Smooth muscle cell (in vitro differentiated cells): ENCODE results near the gene METRNL. TPM values are rescaled to one million over a fixed set of nuclear protein-coding genes. Genes with fewer than 3 reads are reported as not detected.

Source experiments
- DNase-seq: peaks from one replicate; lab custom pipeline; 2025; ENCODE audit not compliant: unreplicated experiment; lab: John Stamatoyannopoulos, UW
- H2AFZ ChIP-seq: fragments of 200-600 bp; sonication (generic); 2 replicates; pipeline ENCODE4 v1.6.0; 2016; ENCODE audit warnings: antibody characterized with exemption, low read depth, mild to moderate bottlenecking
- H3F3A ChIP-seq: fragments of 200-600 bp; sonication (generic); 2 replicates; pipeline ENCODE4 v1.6.0; 2017; ENCODE audit warnings: antibody characterized with exemption, low read depth
- H3K27ac ChIP-seq: fragments of 200-600 bp; sonication (generic); 2 replicates; pipeline ENCODE4 v1.5.1; 2016; ENCODE audit warnings: low read depth, mild to moderate bottlenecking
- H3K27me3 ChIP-seq: fragments of 200-600 bp; sonication (generic); 2 replicates; pipeline ENCODE4 v1.6.1; 2016; ENCODE audit warnings: low read depth, mild to moderate bottlenecking
- H3K36me3 ChIP-seq: fragments of 200-600 bp; sonication (generic); 2 replicates; pipeline ENCODE4 v1.5.1; 2016; ENCODE audit warnings: low read depth
- H3K4me1 ChIP-seq: fragments of 200-600 bp; sonication (generic); 2 replicates; pipeline ENCODE4 v1.5.1; 2016; ENCODE audit warnings: low read depth
- H3K4me2 ChIP-seq: fragments of 200-600 bp; sonication (generic); 2 replicates; pipeline ENCODE4 v1.6.0; 2016; ENCODE audit warnings: mild to moderate bottlenecking
- H3K4me3 ChIP-seq: fragments of 200-600 bp; sonication (generic); 2 replicates; pipeline ENCODE4 v1.5.1; 2016; ENCODE audit warnings: mild to moderate bottlenecking
- H3K79me2 ChIP-seq: fragments of 200-600 bp; sonication (generic); 2 replicates; pipeline ENCODE4 v1.6.0; 2016; ENCODE audit warnings: low read depth, mild to moderate bottlenecking
- H3K9ac ChIP-seq: fragments of 200-600 bp; sonication (generic); 2 replicates; pipeline ENCODE4 v1.6.0; 2016; ENCODE audit warnings: low read depth
- H3K9me3 ChIP-seq: fragments of 200-600 bp; sonication (generic); replicated peaks from 2 replicates; pipeline ENCODE4 v1.5.1; 2016; ENCODE audit warnings: low read depth
- H4K20me1 ChIP-seq: fragments of 200-600 bp; sonication (generic); 2 replicates; pipeline ENCODE4 v1.6.0; 2016; ENCODE audit warnings: low read depth
- WGBS: methylation state at CpG from one replicate; pipeline ENCODE4 v1.1.7; 2016; ENCODE audit warnings: low lambda C conversion rate; 5-methylcytosine and 5-hydroxymethylcytosine counted together
- polyA plus RNA-seq: library from polyadenylated mRNA; unstranded; fragments of >200 nt; fragmentation: Nextera tagmentation; extraction: Ambion mirVana; gene quantifications from 2 replicates; pipeline ENCODE4 v1.2.1, GENCODE V29; 2016
- total RNA-seq: library from RNA; depleted of rRNA; stranded (reverse); fragments of >200 nt; gene quantifications from 2 replicates; pipeline ENCODE4 v1.2.3, GENCODE V29; 2014
- TF ChIP-seq, protein P1 (sequence below): fragments of 200-600 bp; sonication (generic); IDR thresholded peaks from 2 replicates; pipeline ENCODE4 v1.5.1; 2017; ENCODE audit warnings: borderline replicate concordance, mild to moderate bottlenecking, antibody characterized with exemption; ENCODE audit not compliant: insufficient read depth, poor library complexity, severe bottlenecking

The METRNL gene
- total and polyA plus RNA-seq, 2 experiments from 2014 or later, result 55.6 to 98.1 TPM

DNA sequence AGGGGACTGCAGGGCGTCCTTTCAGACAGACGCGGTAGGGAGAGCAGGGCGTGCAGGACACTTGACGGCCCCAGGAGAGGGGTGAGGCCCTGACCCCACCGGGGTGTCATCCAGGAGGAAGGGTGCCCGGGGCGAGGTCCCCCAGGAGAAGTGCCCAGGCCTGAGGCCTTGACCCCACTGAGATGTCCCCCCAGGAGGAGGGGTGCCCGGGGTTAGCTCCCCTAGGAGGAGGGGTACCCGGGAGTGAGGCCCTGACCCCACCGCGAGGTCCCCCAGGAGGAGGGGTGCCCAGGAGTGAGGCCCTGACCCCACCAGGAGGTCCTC, 27.2 kb upstream of the METRNL start:
- no peaks in the 10 kb centered on the region for H3K9me3 ChIP-seq
- peak overlapping the region; percentile 39 for H3K4me3 ChIP-seq
- H3F3A ChIP-seq, result peaks cover 15% of the 10 kb centered on the region
- 53% methylated on average over 9 of the region's 12 CpGs for WGBS
- H3K9ac ChIP-seq, result peak overlapping the region; percentile 47
- H3K4me1 ChIP-seq, result peaks cover 3% of the 10 kb centered on the region
- peak overlapping the region; percentile 41 for H2AFZ ChIP-seq
- H4K20me1 ChIP-seq, result no peaks in the 10 kb centered on the region
- H3K36me3 ChIP-seq, result no peaks in the 10 kb centered on the region
- H3K4me2 ChIP-seq, result peak overlapping the region; percentile 78
- no peaks in the 10 kb centered on the region for H3K27me3 ChIP-seq
- DNase-seq, result no peak
- peak overlapping the region; percentile 59 for H3K27ac ChIP-seq
- TF ChIP-seq, protein P1, sequence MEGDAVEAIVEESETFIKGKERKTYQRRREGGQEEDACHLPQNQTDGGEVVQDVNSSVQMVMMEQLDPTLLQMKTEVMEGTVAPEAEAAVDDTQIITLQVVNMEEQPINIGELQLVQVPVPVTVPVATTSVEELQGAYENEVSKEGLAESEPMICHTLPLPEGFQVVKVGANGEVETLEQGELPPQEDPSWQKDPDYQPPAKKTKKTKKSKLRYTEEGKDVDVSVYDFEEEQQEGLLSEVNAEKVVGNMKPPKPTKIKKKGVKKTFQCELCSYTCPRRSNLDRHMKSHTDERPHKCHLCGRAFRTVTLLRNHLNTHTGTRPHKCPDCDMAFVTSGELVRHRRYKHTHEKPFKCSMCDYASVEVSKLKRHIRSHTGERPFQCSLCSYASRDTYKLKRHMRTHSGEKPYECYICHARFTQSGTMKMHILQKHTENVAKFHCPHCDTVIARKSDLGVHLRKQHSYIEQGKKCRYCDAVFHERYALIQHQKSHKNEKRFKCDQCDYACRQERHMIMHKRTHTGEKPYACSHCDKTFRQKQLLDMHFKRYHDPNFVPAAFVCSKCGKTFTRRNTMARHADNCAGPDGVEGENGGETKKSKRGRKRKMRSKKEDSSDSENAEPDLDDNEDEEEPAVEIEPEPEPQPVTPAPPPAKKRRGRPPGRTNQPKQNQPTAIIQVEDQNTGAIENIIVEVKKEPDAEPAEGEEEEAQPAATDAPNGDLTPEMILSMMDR, result no peak
- no peaks in the 10 kb centered on the region for H3K79me2 ChIP-seq

DNA sequence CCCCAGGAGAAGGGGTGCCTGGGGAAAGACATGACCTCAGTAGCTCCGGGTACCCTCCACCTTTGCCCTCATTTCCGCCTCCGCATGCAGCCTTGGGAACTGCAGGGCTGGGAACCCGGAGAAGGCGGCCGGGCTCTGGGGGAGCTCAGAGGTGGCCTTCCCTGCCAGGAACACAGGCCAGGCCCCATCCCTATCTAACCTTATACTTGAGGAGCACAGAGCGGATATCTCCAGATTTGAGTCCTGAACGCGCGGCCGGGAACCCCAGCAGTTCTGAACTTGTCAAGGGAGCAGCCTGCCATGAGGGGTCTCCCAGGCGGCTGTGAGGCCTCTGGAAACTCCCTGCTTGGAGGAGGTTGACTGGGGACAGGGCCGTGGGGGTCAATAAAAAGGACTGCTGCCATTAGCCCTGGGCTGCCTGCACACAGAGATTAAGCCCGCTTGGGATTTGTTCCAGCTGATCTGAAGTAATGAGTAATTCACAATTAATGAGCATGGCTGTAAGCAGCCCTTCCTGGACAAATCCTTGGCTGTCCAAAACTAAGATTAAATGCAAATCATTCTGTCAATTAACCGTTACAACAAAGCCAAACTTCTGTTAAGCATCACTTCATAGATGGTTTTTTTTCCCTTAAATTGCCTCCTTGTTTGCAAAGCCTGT, 26.3 kb upstream of the METRNL start:
- peak; percentile 20 for DNase-seq
- peaks cover 3% of the 10 kb centered on the region for H3K4me1 ChIP-seq
- peaks cover 14% of the 10 kb centered on the region for H3F3A ChIP-seq
- H2AFZ ChIP-seq, result no peak overlapping the region
- H3K9me3 ChIP-seq, result no peaks in the 10 kb centered on the region
- no peaks in the 10 kb centered on the region for H3K36me3 ChIP-seq
- peak overlapping the region; percentile 59 for H3K27ac ChIP-seq
- H3K4me3 ChIP-seq, result no peak overlapping the region
- H3K4me2 ChIP-seq, result no peak overlapping the region
- TF ChIP-seq, protein P1, result no peak
- no peaks in the 10 kb centered on the region for H3K79me2 ChIP-seq
- H4K20me1 ChIP-seq, result no peaks in the 10 kb centered on the region
- no peaks in the 10 kb centered on the region for H3K27me3 ChIP-seq
- no peak overlapping the region for H3K9ac ChIP-seq
- WGBS, result 70% methylated on average over 15 of the region's 15 CpGs

DNA sequence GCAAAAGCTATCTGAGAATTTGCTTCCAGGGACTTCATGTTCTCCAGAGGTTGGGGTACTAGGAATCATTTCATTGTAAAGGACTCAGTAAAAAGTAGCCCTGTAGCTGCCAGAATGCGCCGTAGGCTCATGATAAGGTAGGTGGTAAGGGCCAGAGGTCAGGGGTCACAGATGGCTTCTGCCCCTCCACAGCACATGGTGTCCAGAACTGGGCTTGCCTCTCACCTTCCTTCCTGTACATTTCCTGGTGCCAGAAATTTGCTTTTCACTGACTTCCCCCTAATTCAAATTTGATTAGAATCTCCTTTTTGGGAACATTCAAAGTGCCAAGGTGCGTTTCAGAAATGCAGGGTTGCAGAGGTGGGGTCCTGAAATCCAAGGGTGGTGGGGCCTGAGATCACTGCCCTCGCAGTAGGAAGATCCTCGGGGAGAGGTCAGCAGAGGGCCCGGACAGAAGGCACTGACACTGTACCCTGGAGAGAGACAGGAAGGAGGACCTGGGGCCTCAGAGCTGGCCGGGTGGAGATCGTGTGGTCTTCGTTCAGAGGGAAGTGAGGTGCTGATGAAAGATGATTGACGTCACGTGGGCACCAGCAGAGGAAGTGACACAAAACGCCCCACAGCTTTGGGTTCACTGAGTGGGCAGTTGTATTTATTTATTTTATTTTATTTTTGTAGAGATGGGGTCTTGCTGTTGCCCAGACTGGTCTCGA, 25.5 kb upstream of the METRNL start:
- no peaks in the 10 kb centered on the region for H3K9me3 ChIP-seq
- DNase-seq, result no peak
- H2AFZ ChIP-seq, result no peak overlapping the region
- no peak overlapping the region for H3K4me3 ChIP-seq
- TF ChIP-seq, protein P1, result no peak
- peaks cover 12% of the 10 kb centered on the region for H3F3A ChIP-seq
- no peaks in the 10 kb centered on the region for H3K79me2 ChIP-seq
- H3K4me2 ChIP-seq, result no peak overlapping the region
- no peaks in the 10 kb centered on the region for H4K20me1 ChIP-seq
- 87% methylated on average over 13 of the region's 13 CpGs for WGBS
- H3K9ac ChIP-seq, result no peak overlapping the region
- peak overlapping the region; percentile 59 for H3K27ac ChIP-seq
- peaks cover 3% of the 10 kb centered on the region for H3K4me1 ChIP-seq
- no peaks in the 10 kb centered on the region for H3K36me3 ChIP-seq
- no peaks in the 10 kb centered on the region for H3K27me3 ChIP-seq
